Hindlimb muscle (tissue), 1 donor: ENCODE data around the gene TRPM3. TPM values are rescaled to one million over a fixed set of nuclear protein-coding genes. Genes with fewer than 3 reads are reported as not detected.

ENCODE experiments used
- DNase-seq: peaks from one replicate; pipeline ENCODE4 v3.0.0-alpha.2; 2013
- polyA plus RNA-seq: library from polyadenylated mRNA; unstranded; fragments of 120-200 nt; gene quantifications from one replicate; pipeline ENCODE4 v1.2.1, GENCODE V29; 2013; ENCODE audit not compliant: insufficient read length

TRPM3 gene
- polyA plus RNA-seq, 1 donor: 0.25 TPM

DNA sequence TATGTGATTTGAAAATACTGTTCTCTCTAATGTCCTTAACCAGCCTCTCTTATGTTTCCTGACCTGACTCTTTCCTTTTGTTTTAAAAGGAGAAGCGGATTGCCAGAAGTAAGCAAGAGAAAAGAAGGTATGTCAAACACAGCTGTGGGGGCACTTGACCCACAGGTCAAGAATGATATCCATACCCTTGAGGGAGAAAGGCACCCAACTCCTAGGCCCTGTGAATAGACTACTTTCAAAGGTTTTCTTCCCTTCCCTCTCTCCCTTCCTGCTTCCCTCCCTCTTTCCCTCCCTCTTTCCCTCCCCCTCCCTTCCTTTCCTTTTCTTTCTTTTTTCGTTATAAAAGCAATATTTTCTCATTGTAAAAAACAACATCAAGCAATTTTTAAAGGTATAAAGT lies 306.8 kb downstream of the TRPM3 start:
- no peak for DNase-seq

DNA sequence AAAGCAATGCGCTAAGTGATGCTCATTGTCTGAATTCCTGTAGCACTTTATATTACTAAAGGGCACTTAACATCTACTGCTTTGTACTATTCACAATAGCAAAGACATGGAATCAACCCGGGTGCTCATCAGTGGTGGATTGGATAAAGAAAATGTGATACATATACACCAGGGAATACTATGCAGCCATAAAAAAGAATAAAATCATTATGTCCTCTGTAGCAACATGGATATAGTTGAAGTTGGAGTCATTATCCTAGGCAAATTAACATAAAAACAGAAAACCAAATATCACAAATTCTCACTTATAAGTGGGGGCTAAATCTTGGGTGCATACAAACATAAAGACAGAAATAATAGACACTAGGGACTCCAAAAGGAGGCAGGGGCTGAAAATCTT lies 308.3 kb downstream of the TRPM3 start:
- no peak for DNase-seq

- no peak for DNase-seq
These were observed 309.8 kb downstream of the TRPM3 start for GRCh38 chr9:70811638-70812037.

DNA sequence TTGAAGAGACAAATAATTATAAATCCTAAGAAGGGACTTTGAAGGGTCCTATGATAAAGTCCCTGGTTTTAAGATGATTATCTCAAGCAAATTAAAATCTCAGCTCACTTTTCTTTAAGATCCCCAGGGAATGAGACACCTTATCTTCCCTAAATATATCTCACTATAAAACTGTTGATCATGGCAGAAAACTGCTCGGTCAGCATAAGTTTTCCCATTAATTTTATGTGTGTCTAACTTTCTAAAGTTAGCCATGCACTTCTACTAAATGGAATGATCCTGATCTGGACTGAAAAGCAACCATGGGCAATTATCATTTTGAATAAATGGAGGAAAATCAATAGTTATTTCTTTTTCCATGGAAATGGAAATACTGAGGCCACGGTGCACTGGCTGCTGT lies 314.5 kb downstream of the TRPM3 start:
- DNase-seq: no peak

- peak; percentile 65 for DNase-seq
These were observed 315.5 kb downstream of the TRPM3 start for GRCh38 chr9:70805949-70806348.

DNA sequence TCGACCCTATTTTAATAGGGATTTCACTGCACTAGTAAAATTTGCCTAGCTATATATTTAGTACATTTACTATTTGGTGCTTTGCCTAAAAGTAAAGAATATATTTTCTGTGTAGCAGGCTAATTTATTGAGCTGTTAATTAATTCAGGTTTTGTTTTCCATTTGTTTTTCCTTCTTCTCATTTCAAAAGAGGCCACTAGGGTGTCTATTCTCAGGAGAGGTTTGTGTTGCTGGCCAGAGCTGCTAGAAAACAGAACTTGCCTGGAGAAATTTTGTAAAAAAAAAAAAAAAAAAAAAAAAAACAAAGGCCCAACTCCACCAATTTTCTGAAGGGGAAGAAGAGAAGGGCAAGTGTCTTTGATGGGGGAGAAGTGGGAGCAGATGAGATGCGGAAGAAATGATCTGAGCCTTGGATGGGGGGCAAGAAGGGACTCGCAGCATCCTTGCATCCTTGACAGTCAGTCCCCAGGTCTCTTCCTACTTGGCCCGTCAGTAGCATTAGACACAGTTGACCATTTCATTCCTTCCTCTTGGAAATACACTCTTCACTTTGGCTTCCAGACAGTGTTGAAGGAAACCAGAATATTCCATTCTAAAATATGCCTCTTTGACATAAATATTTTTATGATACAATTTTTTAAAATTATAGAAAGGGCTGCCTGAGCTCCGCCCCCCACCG lies 318.5 kb downstream of the TRPM3 start:
- DNase-seq: no peak

- DNase-seq: no peak
These were observed 319.2 kb downstream of the TRPM3 start for GRCh38 chr9:70802206-70802605.

DNA sequence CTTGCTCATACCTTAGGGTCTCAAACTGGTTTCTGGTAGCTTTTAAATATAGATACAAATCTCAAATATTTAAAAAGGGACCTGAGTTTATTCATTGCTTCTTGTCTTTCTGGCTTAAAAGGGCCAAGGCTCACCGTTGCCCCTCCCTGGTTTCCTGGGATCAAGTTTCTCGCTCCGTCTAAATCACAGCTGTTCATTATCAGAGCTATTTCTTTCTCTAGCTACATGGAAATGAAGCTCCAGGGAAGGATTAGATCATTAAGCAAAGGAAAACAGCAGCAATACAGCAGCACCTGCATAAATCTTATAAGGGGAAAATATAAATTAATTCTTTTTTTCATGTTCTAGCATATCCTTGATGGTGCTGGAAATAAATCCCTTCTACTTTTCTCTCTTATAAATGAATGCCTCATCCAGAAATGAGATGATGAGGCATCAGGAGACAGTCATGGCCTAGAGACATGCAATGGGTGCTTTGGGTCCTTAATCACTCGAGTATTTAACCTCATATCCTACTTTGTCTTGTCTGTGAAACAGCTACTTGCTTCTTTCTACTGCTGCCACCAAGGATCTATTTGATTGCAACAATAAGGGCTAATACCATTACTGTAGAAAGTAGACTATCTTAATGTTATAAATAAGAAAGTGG lies 320.1 kb downstream of the TRPM3 start:
- DNase-seq: no peak

DNA sequence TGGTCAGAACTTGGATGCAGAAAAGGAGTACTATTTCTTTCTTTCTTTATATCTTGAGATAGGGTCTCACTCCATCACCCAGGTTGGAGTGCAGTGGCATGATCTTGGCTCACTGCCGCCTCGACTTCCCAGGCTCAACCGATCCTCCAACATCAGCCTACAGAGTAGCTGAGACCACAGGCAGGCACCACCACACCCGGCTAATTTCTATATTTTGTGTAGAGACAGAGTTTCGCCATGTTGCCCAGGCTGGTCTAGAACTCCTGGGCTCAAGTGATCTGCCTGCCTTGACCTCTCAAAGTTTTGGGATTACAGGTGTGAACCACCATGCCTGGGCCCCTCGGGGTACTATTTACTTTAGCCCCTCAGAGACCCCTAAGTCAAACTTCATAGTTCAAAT lies 323.4 kb downstream of the TRPM3 start:
- DNase-seq: no peak

DNA sequence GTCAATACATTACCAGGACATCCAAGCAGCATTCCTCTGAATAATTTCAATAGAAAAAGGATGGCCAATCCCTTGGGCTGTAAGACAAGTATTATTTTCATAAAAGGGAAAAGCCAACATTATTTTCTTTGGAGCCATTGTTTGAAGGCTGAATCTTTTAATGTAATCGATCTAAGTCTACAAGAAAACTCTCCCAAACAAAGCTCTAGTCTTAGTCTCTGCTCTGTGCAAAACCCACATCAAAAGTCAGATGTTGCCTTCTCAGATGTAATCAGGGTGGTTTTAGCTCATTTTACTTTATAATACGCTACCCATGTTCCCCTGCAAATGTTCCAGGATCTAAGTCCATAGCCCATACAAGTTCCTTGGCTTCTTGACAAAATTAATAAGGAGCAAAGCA lies 325.6 kb downstream of the TRPM3 start:
- no peak for DNase-seq

DNA sequence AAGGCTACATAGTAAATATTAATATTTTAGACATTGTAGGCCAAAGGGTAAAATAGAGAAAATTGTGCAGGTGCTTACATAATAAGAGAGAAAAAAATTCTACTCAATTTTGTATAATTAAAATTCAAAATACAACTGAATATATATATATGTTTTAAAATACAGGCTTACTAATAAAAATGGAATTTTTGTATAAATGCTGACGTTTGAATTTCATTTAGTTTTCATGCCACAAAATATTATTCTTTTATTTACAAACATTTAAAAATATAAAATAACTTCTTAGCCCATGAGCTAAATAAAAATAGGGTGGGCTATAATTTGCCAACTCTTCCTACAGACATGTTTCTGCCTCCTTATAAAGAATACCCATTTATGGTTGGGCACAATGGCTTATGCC lies 328.6 kb downstream of the TRPM3 start:
- no peak for DNase-seq

DNA sequence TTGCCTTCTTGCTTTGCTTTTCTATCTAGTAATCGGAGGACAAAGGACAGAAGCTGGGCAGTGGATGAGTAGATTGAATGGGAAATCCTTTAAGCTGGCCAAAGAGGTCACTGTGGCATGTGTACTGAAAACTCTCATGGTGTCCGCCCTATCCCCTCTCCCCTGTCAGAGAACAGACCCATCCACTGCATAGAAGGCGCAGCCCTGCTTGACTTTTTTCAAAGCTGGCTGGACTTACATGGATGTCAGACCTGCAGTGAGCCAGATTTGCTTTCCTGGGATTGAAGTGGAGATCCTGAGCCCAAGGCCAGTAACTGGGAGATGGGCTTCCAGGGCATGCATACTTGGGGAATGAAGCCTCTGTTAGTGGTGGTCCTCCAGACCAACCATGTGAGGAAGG lies 329.5 kb downstream of the TRPM3 start:
- DNase-seq: no peak

DNA sequence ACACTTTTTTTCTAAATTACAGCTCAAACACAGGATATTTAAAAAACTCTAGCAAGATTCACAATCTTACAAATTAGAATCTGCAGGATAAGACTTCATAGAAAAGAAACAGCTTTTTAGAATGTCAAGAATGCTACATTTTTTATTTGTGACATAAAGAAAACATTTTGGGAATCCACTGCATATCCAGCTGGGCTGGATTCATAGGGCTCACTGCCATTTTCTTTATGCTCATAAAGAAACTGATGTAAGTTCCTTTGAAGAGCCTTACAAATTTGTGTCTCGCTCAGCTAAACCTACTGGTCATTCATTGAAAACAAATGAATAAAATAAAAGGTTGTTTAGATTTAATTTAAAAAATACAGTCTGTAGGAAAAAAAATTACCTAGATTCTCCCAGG lies 332.3 kb downstream of the TRPM3 start:
- peak; percentile 32 for DNase-seq

GRCh38 chr9:70784456-70784855 lies 337.0 kb downstream of the TRPM3 start:
- DNase-seq: no peak

DNA sequence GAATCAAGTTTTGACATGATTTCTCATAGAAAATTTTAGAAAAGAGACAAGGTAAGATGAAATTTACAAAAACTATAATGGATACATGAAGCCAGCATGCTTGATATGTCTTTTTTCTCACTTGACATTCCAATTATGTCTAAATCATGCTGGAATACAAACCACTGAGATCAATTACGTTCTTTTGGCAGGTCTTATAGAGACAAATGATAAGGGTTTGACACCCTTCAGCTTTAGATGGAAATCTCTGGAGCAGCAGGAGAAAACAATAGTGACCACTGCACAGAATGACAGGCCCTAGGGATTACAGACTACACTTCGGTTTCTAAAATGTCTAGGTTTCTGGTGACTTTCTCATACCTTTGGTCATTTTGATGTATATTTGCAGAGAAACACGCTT lies 342.9 kb downstream of the TRPM3 start:
- DNase-seq: no peak

DNA sequence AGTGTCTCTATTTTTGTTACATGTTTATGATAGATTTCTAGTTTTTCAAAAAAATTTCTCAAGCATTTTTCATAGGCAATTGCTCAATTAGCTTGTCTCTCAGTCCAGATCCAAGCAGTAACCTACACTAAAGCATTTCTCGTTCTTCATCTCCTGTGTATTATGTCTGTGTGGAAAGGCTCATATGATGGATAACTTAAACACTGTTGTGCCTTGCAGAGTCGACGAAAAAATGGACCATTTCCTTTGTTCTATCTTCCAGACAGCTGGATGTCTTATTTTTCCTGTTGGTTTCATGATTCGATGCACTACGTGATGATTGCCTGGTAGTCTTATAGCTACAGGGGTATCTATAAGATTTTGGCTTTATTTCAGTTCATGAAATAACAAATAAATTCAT lies 347.8 kb downstream of the TRPM3 start:
- DNase-seq: no peak

DNA sequence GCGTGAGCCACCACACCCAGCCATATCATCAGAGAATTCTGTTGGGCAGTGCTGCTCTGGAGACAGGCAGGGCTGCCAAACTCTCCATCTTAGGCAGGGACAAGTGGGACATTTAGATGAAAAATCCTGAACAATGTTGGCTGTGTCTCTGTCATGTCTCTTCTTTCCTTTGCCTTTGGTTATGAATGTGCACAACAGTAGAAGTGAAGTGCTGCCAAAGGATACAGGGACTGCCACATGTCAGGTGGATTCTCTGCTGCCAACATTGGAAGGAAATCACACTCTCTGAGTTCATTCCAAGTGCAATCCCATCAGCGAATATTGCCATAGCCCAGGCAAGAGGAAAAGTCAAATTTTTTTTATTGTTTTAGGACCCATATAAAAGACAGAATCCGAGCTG lies 348.8 kb downstream of the TRPM3 start:
- no peak for DNase-seq

DNA sequence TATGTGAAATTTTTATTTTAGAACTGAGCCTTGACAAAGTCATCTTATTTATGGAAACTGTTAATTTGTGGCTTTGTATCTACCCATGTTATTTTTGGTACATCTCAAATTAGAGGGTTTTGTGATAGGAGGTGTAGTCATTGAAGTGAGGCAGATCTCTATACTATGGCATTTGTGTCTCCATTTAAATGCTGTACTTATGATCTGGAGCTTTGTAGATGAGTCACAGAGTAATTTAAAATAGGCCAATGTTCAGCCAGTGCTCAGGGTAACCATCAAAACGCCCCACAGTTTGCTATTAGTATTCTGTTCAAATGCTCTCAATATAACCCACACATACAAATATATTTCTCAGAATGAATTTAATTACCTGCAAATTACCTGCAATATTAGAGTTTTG lies 355.5 kb downstream of the TRPM3 start:
- DNase-seq: no peak

GRCh38 chr9:70761139-70761670 lies 360.2 kb downstream of the TRPM3 start:
- DNase-seq: no peak

- DNase-seq: no peak
These were observed 361.2 kb downstream of the TRPM3 start for GRCh38 chr9:70760228-70760627.

DNA sequence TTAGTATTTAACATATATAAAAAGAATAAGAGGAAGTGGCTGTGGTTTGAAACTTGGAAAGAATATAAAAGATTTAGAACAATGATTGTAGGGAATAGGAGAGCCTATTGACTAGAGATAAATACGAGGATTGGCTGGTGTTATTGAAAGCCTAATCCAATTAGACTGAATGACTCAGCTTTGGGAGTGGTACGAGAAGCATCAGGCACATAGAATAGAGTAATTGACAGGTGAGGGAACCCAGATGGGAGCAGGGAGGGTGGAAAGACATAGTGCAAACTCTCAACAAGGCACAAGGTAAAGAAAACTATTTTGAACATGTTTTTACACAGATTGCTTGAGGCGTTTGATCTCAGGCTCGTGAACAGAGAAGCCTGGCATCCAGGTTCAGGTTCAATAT lies 368.1 kb downstream of the TRPM3 start:
- no peak for DNase-seq

GRCh38 chr9:70749066-70749465 lies 372.4 kb downstream of the TRPM3 start:
- no peak for DNase-seq

GRCh38 chr9:70747261-70747718 lies 374.1 kb downstream of the TRPM3 start:
- no peak for DNase-seq

DNA sequence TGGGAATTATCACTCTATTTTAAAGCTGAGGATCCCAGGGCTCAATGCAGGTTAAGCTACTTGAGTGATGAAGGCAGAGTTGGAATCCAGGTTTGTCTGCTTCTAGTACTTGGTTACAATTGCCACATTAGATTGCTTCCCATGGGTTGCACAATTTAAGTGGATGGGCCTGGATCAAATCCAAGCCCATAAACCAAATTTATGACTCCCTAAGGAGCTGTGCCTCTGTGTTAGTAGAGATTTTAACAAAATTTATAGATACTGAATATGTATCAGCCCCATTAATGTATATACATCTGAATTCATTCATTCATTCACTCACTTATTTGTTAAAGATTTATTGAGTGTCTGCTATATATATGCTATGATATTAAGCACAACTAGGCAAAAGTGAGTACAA lies 374.7 kb downstream of the TRPM3 start:
- no peak for DNase-seq
